HG02610 (cell line): ENCODE results near the gene KCNQ1.

Source experiments
- ATAC-seq: cut with Tn5 transposase; IDR thresholded peaks from one replicate; pipeline ENCODE4 v1.9.1; 2021; ENCODE audit warnings: mild to moderate bottlenecking, moderate library complexity; ENCODE audit not compliant: unreplicated experiment

The KCNQ1 gene

DNA sequence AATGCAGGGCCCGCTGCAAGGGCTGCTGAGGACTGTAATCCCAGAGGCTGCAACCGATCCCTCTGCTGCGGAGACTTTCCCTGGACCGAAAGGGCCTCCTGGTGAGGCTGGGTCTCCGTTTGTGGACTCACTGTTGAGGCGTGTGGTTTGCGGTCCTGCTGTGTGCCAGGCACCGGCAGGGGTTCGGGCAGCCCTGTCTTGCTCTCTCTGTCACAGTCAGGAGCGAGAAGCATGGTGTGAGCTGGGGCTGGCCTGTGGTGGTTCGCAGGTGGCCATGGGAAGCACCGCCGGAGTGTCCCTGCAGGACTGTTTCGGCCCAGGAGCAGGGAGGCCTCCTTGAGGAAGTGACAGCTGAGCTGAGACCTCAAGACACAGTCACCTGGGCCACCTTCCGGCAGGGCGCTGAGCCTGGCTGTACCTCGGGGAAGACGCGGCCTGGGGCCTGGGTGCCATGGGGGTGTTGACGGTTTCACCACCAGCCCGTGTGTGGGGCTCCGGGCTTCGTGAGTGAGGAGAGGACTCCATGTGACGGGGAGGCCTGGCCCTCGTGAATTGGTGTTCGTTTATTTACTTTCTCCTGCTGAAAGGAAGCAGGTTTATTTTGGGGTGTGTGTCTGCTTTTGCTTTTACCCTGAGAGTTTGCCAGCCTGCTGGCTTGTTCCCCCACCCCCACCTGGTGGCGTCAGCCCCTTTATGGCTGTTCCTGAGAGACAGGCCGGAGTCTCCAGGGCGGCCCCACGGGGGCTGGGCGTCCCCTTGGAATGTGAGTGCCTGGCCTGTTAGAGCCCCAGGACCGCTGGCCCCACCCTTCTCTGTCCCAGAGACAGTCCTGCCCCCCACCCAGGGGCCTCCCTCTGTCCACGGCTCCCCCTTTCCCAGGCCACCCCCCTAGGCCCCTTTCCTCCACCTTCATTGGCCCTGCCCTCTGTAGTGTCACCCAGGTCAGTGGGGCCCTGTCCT, 132.5 kb downstream of the KCNQ1 start:
- ATAC-seq: no peak

DNA sequence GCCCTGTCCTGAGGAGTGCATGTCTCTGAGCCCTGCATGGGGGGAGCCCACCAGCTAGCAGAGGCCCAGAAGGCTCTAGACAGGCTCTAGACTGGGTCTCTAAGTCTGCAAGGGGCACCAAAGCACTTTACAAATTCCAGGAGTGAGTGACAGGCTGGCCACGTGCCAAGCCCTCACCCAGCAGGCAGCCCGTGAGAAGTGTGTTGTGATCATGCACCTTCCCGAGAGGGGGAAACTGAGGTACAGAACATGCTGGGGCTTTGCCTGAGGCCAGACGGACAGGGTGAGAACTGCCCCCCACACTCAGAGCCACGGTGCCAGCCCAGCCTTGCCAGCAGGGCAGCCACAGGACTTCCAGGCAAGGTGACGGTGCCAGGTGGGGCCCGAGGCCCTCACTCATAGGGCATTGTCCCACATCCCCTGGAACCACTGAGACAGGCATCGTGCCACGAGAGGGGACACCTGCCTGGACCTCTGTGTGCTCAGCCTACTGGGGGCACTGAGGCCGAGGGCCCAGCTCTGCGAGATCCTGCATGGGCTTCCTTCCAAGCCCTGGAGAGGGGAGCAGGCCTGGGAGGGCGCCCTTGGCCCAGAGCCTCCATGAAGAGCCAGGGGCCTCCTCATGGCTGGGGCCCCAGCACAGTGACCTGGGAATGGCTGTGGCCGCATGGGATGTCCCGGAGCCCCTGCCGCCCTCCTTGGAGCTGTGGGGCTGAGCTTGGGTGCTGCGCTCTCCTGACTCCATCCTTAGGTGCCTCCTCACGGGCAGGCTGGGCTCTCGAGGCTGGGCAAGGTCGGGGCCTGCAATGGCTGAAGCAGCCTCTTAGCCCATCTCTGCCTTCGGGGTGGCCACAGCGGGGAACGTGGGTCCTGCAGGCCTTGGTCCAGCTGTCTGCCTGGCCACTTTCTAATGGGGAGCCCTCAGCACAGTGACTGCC, 133.5 kb downstream of the KCNQ1 start:
- ATAC-seq: no peak

DNA sequence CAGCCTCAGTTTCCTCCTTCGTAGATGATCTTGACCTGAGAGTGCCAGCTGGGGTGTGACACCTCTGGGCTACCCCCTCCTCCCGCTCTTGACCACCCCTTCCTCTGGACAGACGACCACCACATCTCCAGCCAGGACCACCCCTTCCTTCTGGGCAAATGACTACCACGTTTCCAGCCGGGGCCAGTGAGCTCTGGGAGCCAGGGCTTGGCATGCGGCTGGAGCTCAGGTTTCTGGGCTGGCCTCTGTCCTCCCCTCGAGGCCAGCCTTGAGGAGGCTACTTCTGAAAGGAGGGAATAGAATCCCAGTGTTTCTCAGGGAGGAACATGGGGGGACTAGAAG, 134.1 kb downstream of the KCNQ1 start:
- ATAC-seq: no peak

DNA sequence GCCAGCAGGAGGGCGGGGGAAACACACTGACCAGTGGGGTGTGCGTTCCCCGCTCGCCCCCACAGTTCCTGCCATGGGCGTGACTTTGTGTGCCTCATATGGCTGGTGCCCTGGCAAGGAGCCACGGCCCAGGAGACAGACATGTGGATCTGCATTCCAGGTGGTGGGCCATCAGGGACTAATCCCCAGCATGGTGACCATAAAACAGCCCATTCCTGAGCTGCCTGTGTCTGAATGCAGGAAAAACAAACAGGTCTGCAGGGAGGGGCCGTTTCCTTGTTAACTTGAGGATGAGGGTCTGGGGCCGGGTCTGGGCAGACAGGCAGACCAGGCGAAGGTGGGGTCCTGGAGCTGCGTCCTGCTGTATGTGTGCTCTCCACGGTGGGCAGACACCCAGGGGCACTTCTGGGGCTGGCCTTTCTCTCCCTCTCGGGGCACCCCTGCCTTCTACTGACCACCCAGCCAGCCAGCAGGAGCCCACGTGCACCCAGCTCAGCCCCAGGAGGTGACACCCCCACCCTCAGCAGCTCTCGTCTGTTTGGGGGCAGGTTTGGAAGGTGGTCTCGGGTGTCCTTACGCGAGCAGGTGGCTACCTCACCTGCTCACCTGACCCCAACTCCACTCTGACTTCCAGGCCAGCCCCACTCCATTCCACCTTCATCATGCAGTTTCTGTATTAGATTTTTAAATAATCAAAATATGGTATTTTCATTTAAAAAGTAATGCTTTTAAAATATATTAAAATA, 134.7 kb downstream of the KCNQ1 start:
- ATAC-seq: no peak

DNA sequence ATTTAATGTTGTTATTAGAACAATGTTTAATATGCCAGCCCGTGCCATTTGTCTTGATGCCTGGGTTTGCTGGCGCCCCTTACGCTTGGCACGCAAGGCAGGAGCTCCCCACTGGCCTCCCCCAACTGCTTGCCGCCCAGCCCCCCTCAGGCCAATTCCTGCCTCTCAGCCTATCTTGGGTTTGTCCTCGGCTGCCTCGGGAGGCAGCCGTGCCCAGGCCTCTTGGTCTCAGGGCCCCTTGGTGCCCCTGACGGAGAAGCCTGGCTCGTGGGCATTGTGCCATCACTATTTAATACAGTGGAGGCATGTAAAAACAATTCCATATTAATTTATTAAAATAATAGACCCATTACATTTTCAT, 135.2 kb downstream of the KCNQ1 start:
- no peak for ATAC-seq

DNA sequence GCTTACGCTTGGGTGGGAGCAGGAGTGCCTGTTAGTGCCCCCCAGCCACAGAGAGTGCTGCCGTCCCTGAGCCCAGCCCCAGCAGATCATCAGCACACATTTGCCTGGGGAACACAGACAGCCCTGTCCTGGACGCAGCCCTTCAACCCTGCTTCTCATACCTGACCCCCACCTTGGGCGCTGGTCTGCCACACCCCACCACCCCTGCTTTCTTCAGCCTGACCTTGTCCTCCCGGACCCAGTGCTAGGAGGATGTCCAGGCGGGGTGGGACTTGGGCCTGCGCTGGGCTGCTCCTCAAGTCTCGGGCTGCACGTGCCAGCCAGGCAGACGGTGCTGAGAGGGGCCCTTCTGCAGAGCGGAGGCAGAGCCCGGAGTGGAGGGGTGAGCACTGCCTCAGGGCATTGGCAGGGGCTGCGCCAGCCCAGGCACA, 135.8 kb downstream of the KCNQ1 start:
- no peak for ATAC-seq

DNA sequence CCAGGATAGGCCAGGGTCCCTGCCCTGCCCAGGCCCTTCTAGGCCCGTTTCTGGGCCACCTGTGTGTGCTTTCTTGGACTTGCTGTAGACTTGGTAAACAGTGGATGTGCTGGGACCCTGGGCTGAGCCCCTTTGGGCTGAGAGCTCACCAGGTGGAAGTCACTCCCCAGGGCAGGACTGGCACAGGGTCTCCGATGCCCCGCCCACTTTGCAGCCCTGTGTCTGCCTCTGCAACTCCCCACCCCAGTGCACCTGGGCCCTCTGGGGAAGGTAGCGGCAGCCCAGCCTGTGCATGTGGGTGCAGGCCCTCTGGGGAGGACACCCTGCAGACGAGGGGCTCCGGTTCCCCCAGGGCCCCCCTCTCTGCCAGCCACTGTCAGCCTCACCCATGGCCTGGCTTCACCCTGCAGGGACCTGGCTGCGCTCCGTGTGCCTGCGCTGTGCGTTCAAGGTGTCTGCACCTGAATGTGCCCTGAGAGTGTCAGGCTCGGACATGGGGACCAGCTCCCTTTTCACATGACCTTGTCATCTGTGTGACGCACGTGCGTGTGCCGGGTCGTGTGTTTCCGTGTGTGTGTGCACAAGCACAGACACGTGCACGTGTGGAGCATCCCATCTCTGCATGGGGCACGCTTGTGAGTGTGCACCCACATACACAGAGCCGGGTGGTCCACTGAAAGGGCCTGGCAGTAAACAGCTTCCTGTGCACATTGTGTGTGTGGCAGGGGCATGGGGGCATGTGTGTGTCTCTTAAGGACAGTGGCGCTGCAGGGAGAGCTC, 136.5 kb downstream of the KCNQ1 start:
- ATAC-seq: no peak

DNA sequence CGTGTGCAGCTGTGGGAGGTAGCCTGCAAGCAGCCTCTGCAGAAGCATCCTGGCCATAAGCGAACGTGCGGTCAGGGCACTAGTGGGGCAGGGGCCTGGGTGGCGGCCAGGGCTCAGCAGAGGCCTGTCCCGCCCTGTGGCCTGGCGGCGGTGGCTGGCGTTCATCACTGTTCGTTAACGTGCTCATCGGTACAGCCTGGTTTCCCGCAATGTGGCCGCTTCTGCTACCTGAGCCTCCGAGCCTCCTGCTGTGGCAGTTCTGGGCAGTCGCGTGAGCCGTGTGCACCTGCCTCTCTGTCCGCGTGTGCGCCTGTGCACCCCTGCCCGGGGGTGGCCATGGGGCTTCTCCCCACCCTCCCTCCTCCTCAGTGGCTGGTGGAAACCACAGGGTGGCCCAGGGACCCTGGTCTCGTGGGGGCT, 137.1 kb downstream of the KCNQ1 start:
- no peak for ATAC-seq

DNA sequence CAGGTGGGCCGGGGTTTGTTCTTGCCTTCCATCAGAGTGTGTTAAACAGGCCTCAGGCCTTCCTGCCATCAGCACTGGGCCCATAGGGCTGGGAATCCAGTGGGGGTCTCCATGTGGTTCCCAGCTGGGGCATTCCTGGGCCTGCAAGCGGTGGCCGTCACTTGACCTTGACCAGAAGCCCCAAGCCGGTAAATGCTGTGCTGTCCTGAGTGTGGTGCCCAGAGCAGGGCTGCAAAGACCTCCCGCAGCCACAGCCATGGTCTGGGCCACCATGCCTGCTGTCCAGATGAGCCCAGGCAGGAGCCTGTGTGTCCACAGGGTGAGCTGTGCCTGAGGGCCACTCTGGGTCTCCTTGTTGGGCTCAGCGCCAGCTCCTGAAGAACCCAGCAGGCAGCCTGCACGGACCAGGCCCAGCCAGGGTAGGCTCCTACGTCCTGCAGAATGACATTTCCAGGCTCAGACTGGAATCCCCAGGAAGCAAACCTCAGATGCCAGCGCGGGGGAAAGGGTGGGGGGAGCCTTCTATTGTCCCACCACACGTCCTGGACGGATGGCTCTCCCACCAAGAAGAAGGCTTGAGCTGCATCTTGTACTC, 137.6 kb downstream of the KCNQ1 start:
- no peak for ATAC-seq

DNA sequence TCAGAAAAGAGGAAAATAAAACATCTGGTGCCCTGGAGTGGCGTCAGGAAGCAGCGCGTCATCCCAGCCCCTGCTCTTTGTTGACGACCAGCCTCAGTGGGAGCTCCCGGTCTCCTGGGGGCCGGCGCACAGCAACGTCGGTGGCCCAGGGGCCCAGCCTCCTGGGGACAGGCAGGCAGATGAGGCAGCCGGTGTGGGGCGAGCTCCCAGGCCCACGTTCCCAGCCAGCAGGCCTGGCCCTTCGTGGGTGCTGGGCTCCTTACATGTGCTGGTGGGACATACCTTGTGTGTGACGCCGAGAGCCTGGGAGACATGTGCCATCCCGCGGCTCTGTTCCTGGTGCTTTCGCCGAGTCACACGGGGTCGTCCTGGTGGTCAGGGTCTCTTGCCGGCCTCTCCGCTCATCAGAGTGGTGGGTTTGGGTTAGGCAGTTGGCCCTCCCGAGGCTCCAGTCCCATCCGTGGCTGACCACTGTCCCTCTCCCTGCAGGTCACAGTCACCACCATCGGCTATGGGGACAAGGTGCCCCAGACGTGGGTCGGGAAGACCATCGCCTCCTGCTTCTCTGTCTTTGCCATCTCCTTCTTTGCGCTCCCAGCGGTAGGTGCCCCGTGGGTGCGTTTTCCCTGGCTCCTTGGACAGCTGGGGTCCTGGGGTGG, 138.3 kb downstream of the KCNQ1 start:
- ATAC-seq: no peak

DNA sequence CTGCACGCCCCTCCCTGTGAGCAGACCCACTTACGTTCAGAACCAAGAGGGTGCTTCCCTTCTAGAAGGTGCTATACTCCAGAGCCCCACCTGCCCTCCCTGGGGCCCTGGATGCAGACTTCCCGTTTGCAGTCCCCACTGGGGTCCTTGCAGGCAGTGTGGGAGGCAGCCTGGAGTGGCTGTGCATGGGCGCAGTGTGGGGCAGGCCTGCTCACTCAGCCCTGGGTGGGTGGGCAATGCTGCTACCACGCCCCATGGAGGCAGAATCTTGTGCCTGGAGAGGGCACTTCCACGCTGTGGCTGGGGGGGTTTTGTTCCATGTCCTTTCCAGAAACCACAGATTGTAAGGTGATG, 138.8 kb downstream of the KCNQ1 start:
- ATAC-seq: no peak

DNA sequence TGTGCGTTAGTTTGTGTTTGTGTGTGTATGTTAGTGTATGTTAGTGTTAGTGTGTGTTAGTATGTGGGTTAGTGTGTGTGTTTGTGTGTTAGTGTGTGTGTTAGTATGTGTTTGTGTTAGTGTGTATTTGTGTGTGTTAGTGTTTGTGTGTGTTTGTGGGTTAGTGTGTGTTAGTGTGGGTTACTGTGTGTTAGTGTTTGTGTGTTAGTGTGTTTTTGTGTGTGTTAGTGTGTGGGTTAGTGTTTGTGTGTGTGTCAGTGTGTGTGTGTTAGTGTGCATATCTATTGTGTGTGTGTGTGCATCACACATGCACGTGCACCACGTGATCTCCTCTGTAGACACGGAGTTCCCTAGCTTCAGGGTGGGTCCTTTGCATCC, 139.6 kb downstream of the KCNQ1 start:
- no peak for ATAC-seq

DNA sequence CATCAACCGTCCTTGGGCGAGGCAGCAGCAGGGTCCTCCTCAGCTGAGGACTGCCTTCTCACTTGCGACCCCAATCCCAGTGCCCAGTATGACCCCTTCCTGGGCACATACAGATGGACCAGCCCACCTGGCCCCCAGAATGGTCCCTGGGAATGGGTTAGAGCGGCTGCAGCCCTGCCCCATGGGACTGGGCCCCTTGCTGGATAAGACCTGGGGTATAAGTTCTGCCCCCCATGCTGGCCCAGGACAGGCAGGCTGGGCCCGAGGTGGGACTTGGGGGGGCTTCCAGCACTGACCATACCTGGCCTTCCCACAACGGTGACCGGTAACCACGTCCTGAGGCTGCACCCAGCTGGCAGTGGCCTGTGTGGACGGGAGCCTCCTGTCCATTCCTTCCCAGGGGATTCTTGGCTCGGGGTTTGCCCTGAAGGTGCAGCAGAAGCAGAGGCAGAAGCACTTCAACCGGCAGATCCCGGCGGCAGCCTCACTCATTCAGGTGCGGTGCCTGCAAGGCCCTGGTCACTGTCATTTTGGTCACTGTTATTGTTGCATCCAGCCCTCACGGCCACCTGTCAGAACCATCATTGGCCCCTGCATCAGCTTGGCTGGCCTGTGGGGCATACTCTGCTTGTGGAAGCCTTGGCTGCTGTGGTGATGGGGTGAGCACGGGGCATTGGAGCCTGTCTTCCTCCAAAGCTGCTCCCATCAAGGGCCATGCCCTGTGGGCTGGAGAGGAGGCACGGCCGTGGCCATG, 140.2 kb downstream of the KCNQ1 start:
- ATAC-seq: no peak

DNA sequence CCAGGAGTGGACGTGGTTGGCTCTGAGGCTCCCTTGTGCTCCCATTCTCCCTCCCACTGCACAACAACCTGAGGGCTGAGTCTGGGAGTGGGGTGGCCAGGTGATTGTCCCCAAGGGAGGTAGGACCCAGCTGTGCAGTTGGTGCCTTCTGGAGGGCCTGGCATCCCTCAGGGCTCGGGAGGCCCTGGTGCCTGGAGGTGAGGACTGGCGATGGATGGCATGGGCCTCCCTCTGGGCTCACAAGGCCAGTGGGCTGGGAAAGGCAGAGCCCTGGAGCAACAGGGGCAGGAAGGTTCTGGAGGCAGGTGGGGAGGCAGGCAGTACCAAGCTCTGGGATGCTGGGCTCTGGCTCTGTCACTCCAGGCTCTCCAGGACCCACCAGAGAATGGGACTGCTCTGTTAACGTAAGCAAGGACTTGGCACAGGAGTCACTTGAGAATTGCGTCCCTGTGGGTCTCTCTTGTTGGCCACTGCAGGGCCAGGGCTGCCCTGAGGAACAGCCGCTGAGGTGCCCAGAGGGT, 140.8 kb downstream of the KCNQ1 start:
- ATAC-seq: no peak

DNA sequence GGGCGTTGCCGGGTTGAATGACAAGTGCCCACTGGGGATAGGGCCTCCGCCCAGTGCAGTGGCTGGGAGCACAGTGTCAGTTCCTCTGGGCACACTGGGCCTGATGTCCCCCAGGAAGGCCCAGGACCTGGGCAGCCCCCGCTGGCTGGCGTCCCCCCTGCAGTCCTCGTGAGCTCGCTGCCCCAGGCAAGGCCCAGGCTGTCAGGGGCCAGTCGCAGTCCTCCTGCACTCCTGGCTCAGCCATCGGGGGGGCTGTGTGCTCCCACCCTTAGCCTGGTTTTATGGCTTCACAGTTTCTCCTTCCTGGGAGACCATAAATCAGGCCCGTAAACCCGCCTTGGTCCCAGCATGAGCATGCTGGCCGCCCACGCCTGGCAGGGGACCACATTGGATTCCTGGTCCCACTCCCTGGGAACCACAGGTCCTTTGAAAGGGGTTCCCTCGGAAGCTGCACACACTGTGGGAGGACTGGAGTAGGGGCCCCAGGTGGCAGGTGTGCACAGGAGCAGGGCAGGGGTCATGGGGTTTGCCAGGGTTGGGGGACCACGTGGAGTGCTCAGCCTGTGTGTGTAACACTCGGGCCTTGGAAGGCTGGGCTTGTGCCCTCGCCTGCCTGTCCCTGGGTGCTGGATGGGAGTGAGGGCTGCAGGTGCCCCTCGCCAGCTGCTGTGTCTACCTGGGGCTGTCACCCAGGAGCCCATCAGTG, 141.4 kb downstream of the KCNQ1 start:
- no peak for ATAC-seq

DNA sequence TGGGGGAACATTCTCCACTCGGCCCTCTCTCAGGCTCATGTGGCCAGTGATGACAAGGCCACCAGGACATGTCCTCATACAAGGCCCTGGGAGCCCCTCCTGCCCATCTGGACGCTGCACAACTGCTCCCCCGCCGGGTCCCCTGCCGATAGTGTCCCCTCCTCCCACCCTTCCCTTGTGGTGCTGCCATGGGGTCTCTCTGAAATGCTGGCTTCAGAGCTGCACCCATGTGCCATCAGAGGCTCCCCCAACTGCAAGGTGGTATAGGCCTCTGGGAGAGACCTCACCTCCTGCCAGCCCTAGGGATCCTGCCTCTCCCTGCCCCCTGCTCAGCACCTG, 142.0 kb downstream of the KCNQ1 start:
- ATAC-seq: no peak

DNA sequence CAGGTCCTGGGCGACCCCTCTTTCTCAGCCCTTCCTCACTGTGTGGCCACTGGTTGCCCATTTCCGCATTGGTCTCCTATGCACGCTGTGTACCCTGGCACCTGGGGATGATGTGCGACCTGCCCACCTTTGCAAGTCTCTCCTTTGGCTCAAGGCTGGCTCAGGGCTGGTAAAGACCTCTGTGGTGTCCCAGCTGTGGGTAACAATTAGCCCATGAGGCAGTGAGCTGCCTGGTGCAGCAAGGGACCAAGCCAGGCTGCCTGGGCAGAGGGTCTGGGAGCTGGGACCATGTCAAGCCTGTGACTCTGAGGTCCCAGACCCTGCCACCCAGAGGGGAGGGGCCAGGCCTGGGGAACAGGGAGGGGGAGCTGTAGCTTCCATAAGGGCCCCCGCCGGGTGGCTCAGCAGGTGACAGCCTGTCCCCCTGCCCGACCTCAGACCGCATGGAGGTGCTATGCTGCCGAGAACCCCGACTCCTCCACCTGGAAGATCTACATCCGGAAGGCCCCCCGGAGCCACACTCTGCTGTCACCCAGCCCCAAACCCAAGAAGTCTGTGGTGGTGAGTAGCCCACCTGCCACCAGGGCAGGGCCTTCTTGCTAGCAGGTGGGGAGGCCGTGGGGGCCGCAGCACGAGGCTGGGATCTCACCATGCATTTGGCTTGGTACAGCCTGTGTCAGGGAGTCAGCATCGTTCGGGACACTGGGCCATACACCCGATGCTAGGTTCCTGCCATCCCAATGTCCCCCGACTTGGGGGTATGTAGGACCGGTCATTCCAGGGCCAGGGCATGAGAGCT, 142.5 kb downstream of the KCNQ1 start:
- ATAC-seq: no peak
